Suprapubic skin (tissue), 4 donors: ENCODE data around the gene LRRN4CL.
A peak's percentile ranks its signal among the peaks of the same experiment; 100 is the strongest.

Source experiments
- CTCF ChIP-seq, 2 donors: fragments of 200-600 bp in 1 of 2; fragments of 450-650 bp in 1 of 2; sonication (generic) in 1 of 2; IDR thresholded peaks; one replicate each; pipeline ENCODE4 v1.5.1; 2016 to 2019; ENCODE audit warnings: antibody characterized with exemption in 2 of 2, mild to moderate bottlenecking in 1 of 2, moderate library complexity in 1 of 2
- EP300 ChIP-seq: sonication (generic); formaldehyde crosslinking; IDR thresholded peaks from one replicate; pipeline ENCODE4 v1.6.1; 2017; ENCODE audit warnings: antibody characterized with exemption
- POLR2A ChIP-seq, 2 donors: fragments of 450-650 bp; IDR thresholded peaks; one replicate each; pipeline ENCODE4 v1.6.1; 2017; ENCODE audit warnings: antibody characterized with exemption in 2 of 2, mild to moderate bottlenecking in 2 of 2, moderate library complexity in 2 of 2
- POLR2AphosphoS5 ChIP-seq, 3 donors: sonication (generic); formaldehyde crosslinking; IDR thresholded peaks; one replicate each; pipeline ENCODE4 v1.6.1; 2017; ENCODE audit warnings: antibody characterized with exemption in 3 of 3

- peak; percentile 71 to 73 for TF ChIP-seq CTCF (IDR thresholded peaks at IDR 0.05)
- TF ChIP-seq POLR2AphosphoS5 (IDR thresholded peaks at IDR 0.05) = no peak
- TF ChIP-seq POLR2A (IDR thresholded peaks at IDR 0.05) = no peak
- TF ChIP-seq EP300 = no peak
Measured at GRCh38 chr11:62694455-62695167, 5.3 kb upstream of the LRRN4CL start.
